ENCODE data around the gene CCDC3. TPM values are rescaled to one million over a fixed set of nuclear protein-coding genes. Genes with fewer than 3 reads are reported as not detected.

Gene CCDC3
- total and polyA plus RNA-seq, 2 of the 8 experiments (the other 6 are each of a cell fraction or from before 2014, with no cell fraction given) = 3.4 to 3.7 TPM

- TF ChIP-seq CHD7 (IDR thresholded peaks at IDR 0.05; ENCODE audit: insufficient replicate concordance, low read length) (no peak), TBP (IDR thresholded peaks at IDR 0.05; ENCODE audit: low read depth, low read length) (no peak), SP1 (IDR thresholded peaks at IDR 0.05; ENCODE audit: low read depth, low read length) (no peak), USF2 (IDR thresholded peaks at IDR 0.05; ENCODE audit: low read length) (no peak), CTBP2 (IDR thresholded peaks at IDR 0.05; ENCODE audit: borderline replicate concordance, insufficient read depth, insufficient read length, low read length) (no peak), SIN3A (conservative IDR thresholded peaks at IDR 0.05 in 1 of 2, IDR thresholded peaks at IDR 0.05 in 1 of 2; ENCODE audit: low read depth in 1 of 2, low read length in 2 of 2) (no peak), RFX5 (IDR thresholded peaks at IDR 0.05; ENCODE audit: borderline replicate concordance, low read depth, low read length) (no peak), NRF1 (IDR thresholded peaks at IDR 0.05; ENCODE audit: low read depth, low read length) (no peak), SIX5 (IDR thresholded peaks at IDR 0.05; ENCODE audit: low read depth, low read length) (no peak), HDAC6 (IDR thresholded peaks at IDR 0.05; ENCODE audit: low read depth, low read length) (no peak)
Measured at GRCh38 chr10:12972146-12972545, 29.4 kb downstream of the CCDC3 start (continued).

All from H1 (cell line).